ENCODE results near the gene GPS1.

Gene GPS1

GRCh38 chr17:82063424-82064415, 12.0 kb downstream of the GPS1 start:
- no peak for TF ChIP-seq SIN3A (IDR thresholded peaks at IDR 0.05; ENCODE audit: borderline replicate concordance, insufficient read depth, low read length)
- TF ChIP-seq TAF1 (IDR thresholded peaks at IDR 0.05; ENCODE audit: borderline replicate concordance, insufficient read depth, low read length), result no peak
- no peak for TF ChIP-seq POLR2AphosphoS5 (IDR thresholded peaks at IDR 0.05; ENCODE audit: low read depth, low read length)

- TF ChIP-seq FOXP2 (optimal IDR thresholded peaks at IDR 0.05; ENCODE audit: borderline replicate concordance, extremely low read depth, extremely low read length, insufficient read depth), result no peak
- no peak for TF ChIP-seq TAF1 (IDR thresholded peaks at IDR 0.05; ENCODE audit: borderline replicate concordance, insufficient read depth, low read length)
- TF ChIP-seq POLR2AphosphoS5 (IDR thresholded peaks at IDR 0.05; ENCODE audit: low read depth, low read length), result no peak
- no peak for TF ChIP-seq SIN3A (IDR thresholded peaks at IDR 0.05; ENCODE audit: borderline replicate concordance, insufficient read depth, low read length)
- no peak for TF ChIP-seq REST (IDR thresholded peaks at IDR 0.05; ENCODE audit: insufficient read depth in 1 of 2, low read depth in 2 of 2, low read length in 2 of 2)
Observed at GRCh38 chr17:82064433-82065192, 12.9 kb downstream of the GPS1 start.

- TF ChIP-seq POLR2AphosphoS5 (IDR thresholded peaks at IDR 0.05; ENCODE audit: low read depth, low read length) (no peak), FOXP2 (optimal IDR thresholded peaks at IDR 0.05; ENCODE audit: borderline replicate concordance, extremely low read depth, extremely low read length, insufficient read depth) (no peak), REST (IDR thresholded peaks at IDR 0.05; ENCODE audit: insufficient read depth in 1 of 2, low read depth in 2 of 2, low read length in 2 of 2) (no peak), TAF1 (IDR thresholded peaks at IDR 0.05; ENCODE audit: borderline replicate concordance, insufficient read depth, low read length) (no peak), SIN3A (IDR thresholded peaks at IDR 0.05; ENCODE audit: borderline replicate concordance, insufficient read depth, low read length) (no peak)
Observed at GRCh38 chr17:82065193-82065637, 13.5 kb downstream of the GPS1 start.

GRCh38 chr17:82065638-82066303, 14.1 kb downstream of the GPS1 start, which contains the start of gene DUS1L:
DUS1L (minus strand) TSS chr17:82065804; CDS start chr17:82065059, 745 bp downstream.
- no peak for TF ChIP-seq SIN3A (IDR thresholded peaks at IDR 0.05; ENCODE audit: borderline replicate concordance, insufficient read depth, low read length)
- no peak for TF ChIP-seq REST (IDR thresholded peaks at IDR 0.05; ENCODE audit: insufficient read depth in 1 of 2, low read depth in 2 of 2, low read length in 2 of 2)
- peak; percentile 62 for TF ChIP-seq POLR2AphosphoS5 (IDR thresholded peaks at IDR 0.05; ENCODE audit: low read depth, low read length)
- peak; percentile 89 for TF ChIP-seq FOXP2 (optimal IDR thresholded peaks at IDR 0.05; ENCODE audit: borderline replicate concordance, extremely low read depth, extremely low read length, insufficient read depth)
- peak; percentile 97 for TF ChIP-seq TAF1 (IDR thresholded peaks at IDR 0.05; ENCODE audit: borderline replicate concordance, insufficient read depth, low read length)

GRCh38 chr17:82070611-82071010, 18.9 kb downstream of the GPS1 start:
- TF ChIP-seq POLR2AphosphoS5 (IDR thresholded peaks at IDR 0.05; ENCODE audit: low read depth, low read length), result no peak
- no peak for TF ChIP-seq TAF1 (IDR thresholded peaks at IDR 0.05; ENCODE audit: borderline replicate concordance, insufficient read depth, low read length)
- no peak for TF ChIP-seq FOXP2 (optimal IDR thresholded peaks at IDR 0.05; ENCODE audit: borderline replicate concordance, extremely low read depth, extremely low read length, insufficient read depth)
- TF ChIP-seq SIN3A (IDR thresholded peaks at IDR 0.05; ENCODE audit: borderline replicate concordance, insufficient read depth, low read length), result no peak
- TF ChIP-seq REST (IDR thresholded peaks at IDR 0.05; ENCODE audit: insufficient read depth in 1 of 2, low read depth in 2 of 2, low read length in 2 of 2), result no peak
